K562 (cell line): ENCODE results near the gene IL10. TPM values are rescaled to one million over a fixed set of nuclear protein-coding genes. Genes with fewer than 3 reads are reported as not detected.

Experiments used
- CTBP1 ChIP-seq: fragments of 450-650 bp; IDR thresholded peaks from 2 replicates; pipeline ENCODE4 v1.6.1; 2016; ENCODE audit warnings: borderline replicate concordance
- FOXJ2 ChIP-seq: fragments of 200-800 bp; sonication (Bioruptor generic); IDR thresholded peaks from 2 replicates; pipeline ENCODE4 v1.6.1; 2016; ENCODE audit warnings: missing genetic modification characterization, missing compliant biosample characterization
- KLF10 ChIP-seq: fragments of 250-450 bp; sonication (Bioruptor Pico); IDR thresholded peaks from 2 replicates; pipeline ENCODE4 v1.6.1; 2021; ENCODE audit warnings: matching md5 sums
- POLR2AphosphoS5 ChIP-seq: IDR thresholded peaks from 2 replicates; pipeline ENCODE4 v1.6.1; 2011; ENCODE audit warnings: mild to moderate bottlenecking, low read depth, low read length, moderate library complexity; ENCODE audit not compliant: control insufficient read depth, insufficient read depth
- RAD21 ChIP-seq, 2 experiments: fragments of 250-450 bp in 1 of 2; fragments of 450-650 bp in 1 of 2; sonication (Bioruptor Pico) in 1 of 2; formaldehyde crosslinking in 1 of 2; IDR thresholded peaks in 1 of 2; conservative IDR thresholded peaks in 1 of 2; 2 replicates each; pipeline versions ENCODE4 v1.4.0 to v1.8.0; 2020 to 2022; ENCODE audit warnings: mild to moderate bottlenecking in 2 of 2, moderate library complexity in 1 of 2
- TOE1 ChIP-seq, 2 experiments: fragments of 450-650 bp in 1 of 2; sonication (generic) in 1 of 2; formaldehyde crosslinking in 1 of 2; IDR thresholded peaks; 2 replicates each; pipeline versions ENCODE4 v1.7.1 to v1.8.0; 2016 to 2022; ENCODE audit warnings: borderline replicate concordance in 2 of 2, mild to moderate bottlenecking in 2 of 2, antibody characterized with exemption in 1 of 2, inconsistent platforms in 1 of 2, low read depth in 1 of 2, missing genetic modification reagents in 1 of 2, moderate library complexity in 1 of 2
- YY1 ChIP-seq, 3 experiments: IDR thresholded peaks; 2 replicates each; pipeline ENCODE4 v1.6.1; 2011; ENCODE audit warnings: low read length in 2 of 3, mild to moderate bottlenecking in 2 of 3, moderate library complexity in 2 of 3, borderline replicate concordance in 1 of 3, control low read depth in 1 of 3, low read depth in 1 of 3; ENCODE audit not compliant: insufficient read depth in 3 of 3, insufficient replicate concordance in 2 of 3, control insufficient read depth in 1 of 3, insufficient read length in 1 of 3; ENCODE audit errors: extremely low read depth in 1 of 3
- ZC3H11A ChIP-seq: IDR thresholded peaks from 2 replicates; pipeline ENCODE4 v1.6.1; 2012; ENCODE audit warnings: low read depth, low read length, improper control_type of control experiment
- ZNF41 ChIP-seq: fragments of 250-450 bp; sonication (Bioruptor Pico); conservative IDR thresholded peaks from 2 replicates; pipeline ENCODE4 v1.4.0; 2020; ENCODE audit warnings: mild to moderate bottlenecking
- polyA plus RNA-seq, 8 experiments: library from polyadenylated mRNA; depleted of rRNA in 4 of 8; stranded (reverse) in 5 of 8; unstranded in 3 of 8; fragments of >200 nt; fragmentation: Nextera tagmentation in 2 of 8; fragmentation: Illumina TruSeq in 1 of 8; extraction: Ambion mirVana in 2 of 8; extraction: Trizol in 1 of 8; gene quantifications; 2 replicates each; pipeline versions ENCODE4 v1.2.1 to v1.2.3, GENCODE V29; 2011 to 2014; ENCODE audit warnings: inconsistent platforms in 1 of 8, missing spikeins in 1 of 8
- total RNA-seq, 7 experiments: library from RNA; depleted of rRNA in 6 of 7; stranded (reverse); fragments of >200 nt in 6 of 7; fragmentation: Illumina TruSeq in 2 of 7; extraction: Trizol in 2 of 7; gene quantifications; 2 replicates each; pipeline versions ENCODE4 v1.2.1 to v1.2.3, GENCODE V29; 2011 to 2021; ENCODE audit warnings: low replicate concordance in 1 of 7
- TF ChIP-seq, protein P1 (sequence below): sonication (generic); IDR thresholded peaks from 2 replicates; pipeline ENCODE4 v1.6.1; 2016
- TF ChIP-seq, protein P2 (sequence below): sonication (generic); formaldehyde crosslinking; IDR thresholded peaks from 2 replicates; pipeline ENCODE4 v1.8.0; 2023; ENCODE audit warnings: mild to moderate bottlenecking, missing genetic modification reagents
- TF ChIP-seq, protein P3 (sequence below): fragments of 250-450 bp; sonication (Bioruptor Pico); IDR thresholded peaks from 2 replicates; pipeline ENCODE4 v1.5.0; 2022; ENCODE audit warnings: mild to moderate bottlenecking
- TF ChIP-seq, protein P4 (sequence below), 3 experiments: IDR thresholded peaks in 2 of 3; conservative IDR thresholded peaks in 1 of 3; 2 replicates each; pipeline ENCODE4 v1.5.1; 2011 to 2012; ENCODE audit warnings: low read length in 3 of 3, mild to moderate bottlenecking in 3 of 3, control low read depth in 2 of 3, improper control_type of control experiment in 1 of 3, inconsistent platforms in 1 of 3, low read depth in 1 of 3, mixed read lengths in 1 of 3, moderate library complexity in 1 of 3; ENCODE audit not compliant: insufficient read depth in 2 of 3
- TF ChIP-seq, protein P5 (sequence below): sonication (generic); formaldehyde crosslinking; IDR thresholded peaks from 2 replicates; pipeline ENCODE4 v1.8.0; 2022; ENCODE audit warnings: missing genetic modification reagents, mild to moderate bottlenecking, moderate library complexity, borderline replicate concordance

IL10 gene
- total and polyA plus RNA-seq, 9 of the 15 experiments (the other 6 are each of a cell fraction or from before 2014, with no cell fraction given), result 0.29 TPM; not detected in 8

DNA sequence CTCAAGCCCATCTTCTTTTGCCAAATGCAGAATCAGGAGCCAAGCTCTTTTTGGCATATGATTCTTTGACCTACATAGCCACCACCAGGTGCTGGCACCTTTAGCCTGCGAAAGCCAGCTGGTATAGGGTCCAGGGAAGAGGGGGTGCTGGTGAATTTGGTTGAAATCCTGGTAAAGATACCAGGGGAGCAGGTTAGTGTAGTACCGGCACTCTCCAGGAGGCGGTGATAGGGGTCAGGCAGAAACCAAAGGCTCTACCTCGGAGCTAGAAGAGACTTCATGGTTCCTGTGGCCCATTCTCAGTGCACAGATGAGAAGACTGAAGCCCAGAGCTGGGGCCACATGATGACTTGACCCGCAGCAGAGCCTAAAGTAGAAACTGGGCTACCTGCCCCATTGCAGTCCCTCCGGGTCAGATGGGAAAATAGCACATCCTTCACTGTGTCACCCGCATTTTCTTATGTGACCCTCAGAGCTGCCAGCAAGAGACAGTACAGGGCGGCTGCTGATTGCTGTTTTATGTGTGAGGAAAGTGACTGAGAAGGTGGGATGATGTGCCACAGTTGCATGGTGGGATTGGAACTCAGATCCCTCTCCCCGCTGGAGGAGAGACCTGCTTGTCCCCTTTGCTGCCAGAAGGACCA lies 37.7 kb downstream of the IL10 start (continued):
- TF ChIP-seq RAD21 (CRISPR knock-in tag; conservative IDR thresholded peaks at IDR 0.05 in 1 of 2, IDR thresholded peaks at IDR 0.05 in 1 of 2), result peak; percentile 88 to 89
- TF ChIP-seq, protein P1, sequence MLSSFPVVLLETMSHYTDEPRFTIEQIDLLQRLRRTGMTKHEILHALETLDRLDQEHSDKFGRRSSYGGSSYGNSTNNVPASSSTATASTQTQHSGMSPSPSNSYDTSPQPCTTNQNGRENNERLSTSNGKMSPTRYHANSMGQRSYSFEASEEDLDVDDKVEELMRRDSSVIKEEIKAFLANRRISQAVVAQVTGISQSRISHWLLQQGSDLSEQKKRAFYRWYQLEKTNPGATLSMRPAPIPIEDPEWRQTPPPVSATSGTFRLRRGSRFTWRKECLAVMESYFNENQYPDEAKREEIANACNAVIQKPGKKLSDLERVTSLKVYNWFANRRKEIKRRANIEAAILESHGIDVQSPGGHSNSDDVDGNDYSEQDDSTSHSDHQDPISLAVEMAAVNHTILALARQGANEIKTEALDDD, result peak; percentile 73
- TF ChIP-seq ZC3H11A, result no peak
- 0 out of 2 replicates have a peak, but pooled peaks have one; percentile 18 for TF ChIP-seq POLR2AphosphoS5
- no peak for TF ChIP-seq YY1 (IDR thresholded peaks at IDR 0.05; ENCODE audit: borderline replicate concordance in 1 of 3, control insufficient read depth in 1 of 3, extremely low read depth in 1 of 3, insufficient read depth in 3 of 3, insufficient read length in 1 of 3, insufficient replicate concordance in 2 of 3, low read depth in 1 of 3, low read length in 2 of 3)
- TF ChIP-seq CTBP1, result 0 out of 2 replicates have a peak, but pooled peaks have one; percentile 12
- TF ChIP-seq, protein P2, sequence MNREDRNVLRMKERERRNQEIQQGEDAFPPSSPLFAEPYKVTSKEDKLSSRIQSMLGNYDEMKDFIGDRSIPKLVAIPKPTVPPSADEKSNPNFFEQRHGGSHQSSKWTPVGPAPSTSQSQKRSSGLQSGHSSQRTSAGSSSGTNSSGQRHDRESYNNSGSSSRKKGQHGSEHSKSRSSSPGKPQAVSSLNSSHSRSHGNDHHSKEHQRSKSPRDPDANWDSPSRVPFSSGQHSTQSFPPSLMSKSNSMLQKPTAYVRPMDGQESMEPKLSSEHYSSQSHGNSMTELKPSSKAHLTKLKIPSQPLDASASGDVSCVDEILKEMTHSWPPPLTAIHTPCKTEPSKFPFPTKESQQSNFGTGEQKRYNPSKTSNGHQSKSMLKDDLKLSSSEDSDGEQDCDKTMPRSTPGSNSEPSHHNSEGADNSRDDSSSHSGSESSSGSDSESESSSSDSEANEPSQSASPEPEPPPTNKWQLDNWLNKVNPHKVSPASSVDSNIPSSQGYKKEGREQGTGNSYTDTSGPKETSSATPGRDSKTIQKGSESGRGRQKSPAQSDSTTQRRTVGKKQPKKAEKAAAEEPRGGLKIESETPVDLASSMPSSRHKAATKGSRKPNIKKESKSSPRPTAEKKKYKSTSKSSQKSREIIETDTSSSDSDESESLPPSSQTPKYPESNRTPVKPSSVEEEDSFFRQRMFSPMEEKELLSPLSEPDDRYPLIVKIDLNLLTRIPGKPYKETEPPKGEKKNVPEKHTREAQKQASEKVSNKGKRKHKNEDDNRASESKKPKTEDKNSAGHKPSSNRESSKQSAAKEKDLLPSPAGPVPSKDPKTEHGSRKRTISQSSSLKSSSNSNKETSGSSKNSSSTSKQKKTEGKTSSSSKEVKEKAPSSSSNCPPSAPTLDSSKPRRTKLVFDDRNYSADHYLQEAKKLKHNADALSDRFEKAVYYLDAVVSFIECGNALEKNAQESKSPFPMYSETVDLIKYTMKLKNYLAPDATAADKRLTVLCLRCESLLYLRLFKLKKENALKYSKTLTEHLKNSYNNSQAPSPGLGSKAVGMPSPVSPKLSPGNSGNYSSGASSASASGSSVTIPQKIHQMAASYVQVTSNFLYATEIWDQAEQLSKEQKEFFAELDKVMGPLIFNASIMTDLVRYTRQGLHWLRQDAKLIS, result 0 out of 2 replicates have a peak, but pooled peaks have one; percentile 4
- TF ChIP-seq FOXJ2 (tag), result no peak
- 0 out of 2 replicates have a peak, but pooled peaks have one; percentile 17 for TF ChIP-seq ZNF41 (CRISPR knock-in tag)
- TF ChIP-seq, protein P3, sequence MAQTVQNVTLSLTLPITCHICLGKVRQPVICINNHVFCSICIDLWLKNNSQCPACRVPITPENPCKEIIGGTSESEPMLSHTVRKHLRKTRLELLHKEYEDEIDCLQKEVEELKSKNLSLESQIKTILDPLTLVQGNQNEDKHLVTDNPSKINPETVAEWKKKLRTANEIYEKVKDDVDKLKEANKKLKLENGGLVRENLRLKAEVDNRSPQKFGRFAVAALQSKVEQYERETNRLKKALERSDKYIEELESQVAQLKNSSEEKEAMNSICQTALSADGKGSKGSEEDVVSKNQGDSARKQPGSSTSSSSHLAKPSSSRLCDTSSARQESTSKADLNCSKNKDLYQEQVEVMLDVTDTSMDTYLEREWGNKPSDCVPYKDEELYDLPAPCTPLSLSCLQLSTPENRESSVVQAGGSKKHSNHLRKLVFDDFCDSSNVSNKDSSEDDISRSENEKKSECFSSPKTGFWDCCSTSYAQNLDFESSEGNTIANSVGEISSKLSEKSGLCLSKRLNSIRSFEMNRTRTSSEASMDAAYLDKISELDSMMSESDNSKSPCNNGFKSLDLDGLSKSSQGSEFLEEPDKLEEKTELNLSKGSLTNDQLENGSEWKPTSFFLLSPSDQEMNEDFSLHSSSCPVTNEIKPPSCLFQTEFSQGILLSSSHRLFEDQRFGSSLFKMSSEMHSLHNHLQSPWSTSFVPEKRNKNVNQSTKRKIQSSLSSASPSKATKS (CRISPR knock-in tag), result no peak
- TF ChIP-seq, protein P4, sequence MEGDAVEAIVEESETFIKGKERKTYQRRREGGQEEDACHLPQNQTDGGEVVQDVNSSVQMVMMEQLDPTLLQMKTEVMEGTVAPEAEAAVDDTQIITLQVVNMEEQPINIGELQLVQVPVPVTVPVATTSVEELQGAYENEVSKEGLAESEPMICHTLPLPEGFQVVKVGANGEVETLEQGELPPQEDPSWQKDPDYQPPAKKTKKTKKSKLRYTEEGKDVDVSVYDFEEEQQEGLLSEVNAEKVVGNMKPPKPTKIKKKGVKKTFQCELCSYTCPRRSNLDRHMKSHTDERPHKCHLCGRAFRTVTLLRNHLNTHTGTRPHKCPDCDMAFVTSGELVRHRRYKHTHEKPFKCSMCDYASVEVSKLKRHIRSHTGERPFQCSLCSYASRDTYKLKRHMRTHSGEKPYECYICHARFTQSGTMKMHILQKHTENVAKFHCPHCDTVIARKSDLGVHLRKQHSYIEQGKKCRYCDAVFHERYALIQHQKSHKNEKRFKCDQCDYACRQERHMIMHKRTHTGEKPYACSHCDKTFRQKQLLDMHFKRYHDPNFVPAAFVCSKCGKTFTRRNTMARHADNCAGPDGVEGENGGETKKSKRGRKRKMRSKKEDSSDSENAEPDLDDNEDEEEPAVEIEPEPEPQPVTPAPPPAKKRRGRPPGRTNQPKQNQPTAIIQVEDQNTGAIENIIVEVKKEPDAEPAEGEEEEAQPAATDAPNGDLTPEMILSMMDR (IDR thresholded peaks at IDR 0.05 in 2 of 3, conservative IDR thresholded peaks at IDR 0.05 in 1 of 3; ENCODE audit: insufficient read depth in 2 of 3, low read depth in 1 of 3, low read length in 3 of 3), result peak; percentile 89 to 96 (median 89)
- TF ChIP-seq, protein P5, sequence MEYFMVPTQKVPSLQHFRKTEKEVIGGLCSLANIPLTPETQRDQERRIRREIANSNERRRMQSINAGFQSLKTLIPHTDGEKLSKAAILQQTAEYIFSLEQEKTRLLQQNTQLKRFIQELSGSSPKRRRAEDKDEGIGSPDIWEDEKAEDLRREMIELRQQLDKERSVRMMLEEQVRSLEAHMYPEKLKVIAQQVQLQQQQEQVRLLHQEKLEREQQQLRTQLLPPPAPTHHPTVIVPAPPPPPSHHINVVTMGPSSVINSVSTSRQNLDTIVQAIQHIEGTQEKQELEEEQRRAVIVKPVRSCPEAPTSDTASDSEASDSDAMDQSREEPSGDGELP (CRISPR knock-in tag), result peak; percentile 23; the same call in 1 of the 2 replicates
- no peak for TF ChIP-seq TOE1 (IDR thresholded peaks at IDR 0.05; ENCODE audit: borderline replicate concordance)
- TF ChIP-seq TOE1 (CRISPR knock-in tag; IDR thresholded peaks at IDR 0.05; ENCODE audit: borderline replicate concordance, low read depth), result peak; percentile 76; the same call in 1 of the 2 replicates
- no peak for TF ChIP-seq KLF10 (CRISPR knock-in tag)
